DMS153 (cell line): ENCODE measurements around the gene CHN1.
A peak's percentile ranks its signal among the peaks of the same experiment; 100 is the strongest.

Experiments
- DNase-seq: peaks from one replicate; lab custom pipeline; 2025; lab: John Stamatoyannopoulos, UW

CHN1 gene

GRCh38 chr2:174924061-174924693 lies 81.0 kb downstream of the CHN1 start:
- no peak for DNase-seq

GRCh38 chr2:174919947-174920595 lies 85.1 kb downstream of the CHN1 start:
- no peak for DNase-seq

GRCh38 chr2:174918886-174919526 lies 86.2 kb downstream of the CHN1 start:
- no peak for DNase-seq

GRCh38 chr2:174916270-174916930 lies 88.8 kb downstream of the CHN1 start:
- no peak for DNase-seq

GRCh38 chr2:174914853-174915760 lies 90.1 kb downstream of the CHN1 start:
- peak; percentile 22 for DNase-seq

- no peak for DNase-seq
Observed at GRCh38 chr2:174908284-174908683, 96.9 kb downstream of the CHN1 start.

- DNase-seq, result no peak
Observed at GRCh38 chr2:174903264-174903556, 102.0 kb downstream of the CHN1 start.

- no peak for DNase-seq
Observed at GRCh38 chr2:174902506-174903263, 102.5 kb downstream of the CHN1 start.

- no peak for DNase-seq
Observed at GRCh38 chr2:174901075-174901474, 104.1 kb downstream of the CHN1 start.

- no peak for DNase-seq
Observed at GRCh38 chr2:174897286-174897685, 107.9 kb downstream of the CHN1 start.

- no peak for DNase-seq
Observed at GRCh38 chr2:174893018-174893417, 112.2 kb downstream of the CHN1 start.

- DNase-seq, result no peak
Observed at GRCh38 chr2:174892546-174892945, 112.6 kb downstream of the CHN1 start.

GRCh38 chr2:174888646-174889271 lies 116.4 kb downstream of the CHN1 start:
- no peak for DNase-seq

- DNase-seq, result no peak
Observed at GRCh38 chr2:174888146-174888545, 117.0 kb downstream of the CHN1 start.

GRCh38 chr2:174882416-174882815 lies 122.8 kb downstream of the CHN1 start:
- no peak for DNase-seq

GRCh38 chr2:174881678-174882077 lies 123.5 kb downstream of the CHN1 start:
- DNase-seq, result no peak

GRCh38 chr2:174878537-174879147 lies 126.5 kb downstream of the CHN1 start:
- no peak for DNase-seq

- no peak for DNase-seq
Observed at GRCh38 chr2:174877751-174878150, 127.4 kb downstream of the CHN1 start.

GRCh38 chr2:174877301-174877700 lies 127.9 kb downstream of the CHN1 start:
- DNase-seq, result no peak

- DNase-seq, result no peak
Observed at GRCh38 chr2:174874085-174874484, 131.1 kb downstream of the CHN1 start.
